K562 (cell line): ENCODE data around the gene TMED10. TPM values are rescaled to one million over a fixed set of nuclear protein-coding genes. Genes with fewer than 3 reads are reported as not detected.

Experiments
- JUNB ChIP-seq: fragments of 450-650 bp; formaldehyde crosslinking; conservative IDR thresholded peaks from 2 replicates; pipeline ENCODE4 v1.4.0; 2020; ENCODE audit warnings: mild to moderate bottlenecking
- MGA ChIP-seq: fragments of 450-650 bp; IDR thresholded peaks from 2 replicates; pipeline ENCODE4 v1.6.1; 2016; ENCODE audit warnings: mild to moderate bottlenecking, moderate library complexity
- THRB ChIP-seq: fragments of 450-650 bp; formaldehyde crosslinking; conservative IDR thresholded peaks from 2 replicates; pipeline ENCODE4 v1.4.0; 2022; ENCODE audit warnings: mild to moderate bottlenecking, missing genetic modification characterization
- polyA plus RNA-seq, 8 experiments: library from polyadenylated mRNA; depleted of rRNA in 4 of 8; stranded (reverse) in 5 of 8; unstranded in 3 of 8; fragments of >200 nt; fragmentation: Nextera tagmentation in 2 of 8; fragmentation: Illumina TruSeq in 1 of 8; extraction: Ambion mirVana in 2 of 8; extraction: Trizol in 1 of 8; gene quantifications; 2 replicates each; pipeline versions ENCODE4 v1.2.1 to v1.2.3, GENCODE V29; 2011 to 2014; ENCODE audit warnings: inconsistent platforms in 1 of 8, missing spikeins in 1 of 8
- total RNA-seq, 7 experiments: library from RNA; depleted of rRNA in 6 of 7; stranded (reverse); fragments of >200 nt in 6 of 7; fragmentation: Illumina TruSeq in 2 of 7; extraction: Trizol in 2 of 7; gene quantifications; 2 replicates each; pipeline versions ENCODE4 v1.2.1 to v1.2.3, GENCODE V29; 2011 to 2021; ENCODE audit warnings: low replicate concordance in 1 of 7

The TMED10 gene
- total and polyA plus RNA-seq, 9 of the 15 experiments (the other 6 are each of a cell fraction or from before 2014, with no cell fraction given), result 62.2 to 233 (median 124) TPM

- TF ChIP-seq MGA (no peak), THRB (CRISPR knock-in tag) (no peak), JUNB (CRISPR knock-in tag) (no peak)
- TF ChIP-seq, all 486 proteins: peak for 0
These were observed 11.7 kb upstream of the TMED10 start (continued) for GRCh38 chr14:75188086-75188485.
